ENCODE results near the gene ACSBG1.

- TF ChIP-seq POLR2A (IDR thresholded peaks at IDR 0.05) (no peak), CTCF (IDR thresholded peaks at IDR 0.05) (no peak)
Observed at GRCh38 chr15:78251136-78251535, 16.8 kb upstream of the ACSBG1 start.
